GM19043 (cell line): ENCODE results near the gene TCF7L2.

Source experiments
- ATAC-seq: cut with Tn5 transposase; IDR thresholded peaks from one replicate; pipeline ENCODE4 v1.9.1; 2021; ENCODE audit warnings: low read depth; ENCODE audit not compliant: unreplicated experiment

TCF7L2 gene

DNA sequence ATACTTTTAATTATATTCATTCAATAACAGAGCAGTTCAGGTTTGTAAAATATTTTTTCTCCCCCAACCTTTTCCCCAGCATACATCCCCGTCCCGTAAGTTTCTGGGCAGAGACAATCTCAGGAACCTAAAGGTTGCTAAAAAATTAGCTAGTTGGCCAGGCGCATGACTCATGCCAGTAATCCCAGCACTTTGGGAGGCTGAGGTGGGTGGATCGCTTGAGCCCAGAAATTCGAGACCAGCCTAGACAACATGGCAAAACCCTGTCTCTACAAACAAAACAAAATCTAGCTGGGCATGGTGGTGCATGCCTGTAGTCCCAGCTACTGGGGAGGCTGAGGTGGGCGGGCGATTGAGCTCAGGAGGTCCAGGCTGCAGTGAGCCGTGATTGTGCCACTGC lies 40.2 kb downstream of the TCF7L2 start:
- no peak for ATAC-seq

DNA sequence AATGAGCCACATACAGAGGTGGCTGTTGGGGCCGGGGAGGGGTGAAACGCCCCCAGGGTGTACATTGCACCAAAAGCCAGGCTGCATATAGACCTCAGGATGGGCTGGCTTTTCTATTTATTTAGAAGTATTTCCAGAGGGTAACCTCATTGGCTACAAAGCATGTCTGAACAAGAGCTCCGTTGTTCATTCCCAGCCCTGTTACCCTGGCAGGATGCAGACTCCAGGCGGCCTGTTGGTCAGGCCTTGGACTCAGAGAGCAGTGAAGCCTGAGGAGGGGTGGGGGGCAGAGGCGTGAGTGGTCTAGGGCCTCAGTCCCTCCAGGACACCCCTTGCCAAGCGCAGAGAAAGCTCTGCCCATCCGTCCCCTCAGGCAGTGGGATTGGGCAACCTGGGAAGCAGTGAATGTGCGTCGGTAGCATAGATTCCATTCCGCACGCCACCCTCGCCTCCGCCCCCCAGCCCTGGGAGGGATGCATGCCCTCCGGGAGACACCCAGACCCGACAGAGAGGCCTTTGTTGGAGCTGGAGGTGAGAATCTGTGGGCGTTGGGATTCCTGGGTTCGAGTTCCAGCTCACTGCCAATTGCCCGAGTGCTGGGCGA lies 41.9 kb downstream of the TCF7L2 start:
- ATAC-seq = no peak

DNA sequence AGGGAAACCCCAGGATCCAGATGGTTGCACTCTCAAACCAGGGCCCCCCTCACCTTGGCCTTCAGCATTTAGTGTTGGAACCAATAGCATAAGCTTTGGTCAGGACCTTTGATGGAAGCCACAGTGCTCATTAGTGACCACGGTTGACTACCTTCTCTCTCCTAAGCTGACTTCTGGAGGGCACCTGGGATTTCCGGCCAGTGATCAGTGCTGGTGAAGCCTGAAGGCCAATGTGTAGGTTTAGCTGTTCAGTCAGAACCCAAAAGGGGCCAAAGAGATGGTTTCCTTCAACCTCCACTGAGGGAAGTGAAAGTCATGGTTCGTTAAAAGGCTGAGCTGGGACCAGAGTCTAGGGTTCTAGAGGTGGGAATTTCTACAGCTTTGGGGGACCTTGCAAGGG lies 46.4 kb downstream of the TCF7L2 start:
- no peak for ATAC-seq

DNA sequence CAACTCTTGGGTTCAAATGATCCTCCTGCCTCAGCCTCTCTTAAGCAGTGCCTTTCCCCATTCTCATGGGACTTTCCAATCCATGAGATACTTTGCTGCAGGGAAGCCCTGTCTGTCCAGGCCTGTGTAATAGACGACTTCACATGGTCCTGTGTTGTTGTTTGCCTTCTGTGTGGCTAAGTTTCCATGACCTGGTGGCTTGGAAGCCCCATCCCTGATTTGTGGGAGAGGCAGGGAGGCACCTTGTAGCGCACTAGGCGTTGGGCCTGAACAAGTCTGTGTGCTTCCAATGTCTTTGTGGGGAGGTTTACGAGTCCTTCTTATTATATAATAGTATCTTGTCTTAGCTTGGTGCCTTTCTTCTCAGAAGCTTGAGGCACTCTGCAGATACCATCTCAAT lies 49.1 kb downstream of the TCF7L2 start:
- ATAC-seq = no peak

DNA sequence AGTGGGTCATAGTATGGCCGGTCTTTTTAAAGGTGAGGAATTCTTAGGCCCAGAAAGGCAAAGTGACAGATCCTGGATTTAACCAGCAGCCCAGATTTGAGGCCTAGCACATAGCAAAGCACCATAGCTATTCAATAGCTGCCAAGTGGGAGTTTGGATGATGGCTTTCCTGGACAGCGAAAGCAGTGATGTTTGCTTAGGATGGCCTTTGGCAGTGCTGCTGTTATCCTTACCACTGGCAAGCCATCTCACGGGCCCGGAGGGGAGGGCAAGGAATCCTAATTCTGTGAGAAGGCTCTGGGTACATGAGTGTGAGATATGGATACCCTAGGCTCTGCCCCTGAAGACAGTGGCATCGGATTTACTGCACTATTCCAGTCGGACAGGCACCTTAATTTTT lies 50.4 kb downstream of the TCF7L2 start:
- ATAC-seq = no peak

DNA sequence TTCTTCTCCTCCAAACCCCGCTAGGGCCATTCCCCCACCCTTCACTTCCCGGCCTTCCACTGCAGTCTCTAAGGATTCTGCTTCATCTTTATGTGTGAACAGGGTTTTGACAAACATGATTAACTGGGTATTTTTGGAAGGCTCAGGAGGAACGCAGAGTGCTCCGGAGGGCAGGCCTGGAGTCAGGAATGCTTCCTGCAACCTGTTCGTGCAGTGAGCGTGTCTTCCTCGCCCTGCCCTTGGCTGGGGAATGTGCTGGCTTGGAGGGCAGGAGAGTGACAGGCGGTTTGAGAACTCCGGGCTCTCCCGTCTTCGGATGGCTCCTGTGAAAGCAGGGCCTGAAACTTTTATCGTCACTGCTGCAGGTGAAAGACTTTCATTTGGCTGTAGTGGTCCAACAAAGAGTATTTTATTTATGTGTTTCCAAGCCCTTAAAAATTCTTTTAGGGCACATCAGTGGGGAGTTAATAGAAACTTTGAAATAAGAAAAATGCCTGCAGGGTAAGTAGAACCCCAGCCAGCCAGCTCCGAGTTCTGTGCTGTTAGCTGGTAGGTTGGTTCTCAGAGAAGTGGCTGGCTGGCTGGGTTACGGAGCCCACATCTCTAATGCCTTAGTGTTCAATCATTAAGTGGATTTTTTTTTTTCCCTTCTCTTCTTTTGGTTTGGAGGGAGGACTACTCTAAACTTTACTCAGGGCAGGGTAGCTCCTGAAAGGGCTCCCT lies 51.0 kb downstream of the TCF7L2 start:
- ATAC-seq = no peak

DNA sequence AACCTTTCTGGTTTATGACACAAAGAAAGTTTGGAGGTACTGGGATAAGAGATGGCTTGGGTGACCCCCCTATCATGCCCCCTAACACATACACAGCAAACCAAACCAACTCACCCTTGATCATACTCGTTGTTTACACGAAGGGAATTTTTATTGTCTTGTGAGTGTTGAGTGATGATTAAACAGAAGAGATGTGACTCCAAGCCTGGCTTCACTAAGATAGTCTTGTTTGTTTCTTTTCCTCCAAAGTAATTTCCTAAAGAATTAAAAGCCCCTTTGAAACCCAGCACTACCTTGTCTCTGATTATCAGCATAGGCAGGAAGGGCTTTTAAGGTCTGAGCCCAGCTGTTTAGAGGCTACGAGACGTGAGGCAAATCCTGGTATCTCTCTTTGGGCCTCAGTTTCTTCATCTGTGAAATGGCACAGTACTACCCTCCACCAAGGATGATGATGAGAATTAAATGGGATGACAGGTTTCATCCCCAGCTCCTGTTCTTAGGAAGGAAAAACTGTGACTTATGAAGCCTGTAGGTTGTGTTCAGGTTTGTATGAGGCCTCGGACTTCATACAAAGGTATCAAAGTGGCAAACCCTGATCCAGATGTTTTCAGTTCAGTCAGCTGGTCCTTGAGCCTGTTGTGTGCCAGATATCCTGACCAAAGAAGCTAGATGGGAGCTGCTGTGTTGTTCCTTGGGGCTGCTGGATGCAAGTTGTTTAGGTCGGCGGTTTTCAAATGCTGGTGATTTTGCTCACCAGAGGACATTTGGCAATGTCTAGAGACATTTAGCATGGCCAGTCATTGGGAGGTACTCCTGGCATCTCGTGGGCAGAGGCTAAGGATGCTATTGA lies 51.8 kb downstream of the TCF7L2 start:
- ATAC-seq = no peak

DNA sequence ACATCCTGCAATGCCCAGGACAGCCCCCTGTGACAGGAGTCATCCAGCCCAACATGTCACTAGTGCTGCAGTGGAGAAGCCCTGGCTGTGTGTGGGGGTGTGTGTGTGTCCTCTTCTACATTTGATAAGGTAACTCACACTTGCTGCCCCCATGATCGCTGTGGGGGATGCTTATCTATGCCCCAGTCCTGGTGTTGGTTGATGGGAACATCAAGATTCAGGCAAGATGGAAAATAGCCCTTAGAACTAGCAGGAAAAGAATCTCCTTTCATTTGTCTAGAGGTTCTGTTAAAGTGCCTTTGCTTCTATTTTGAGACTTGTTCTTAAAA lies 52.4 kb downstream of the TCF7L2 start:
- no peak for ATAC-seq

DNA sequence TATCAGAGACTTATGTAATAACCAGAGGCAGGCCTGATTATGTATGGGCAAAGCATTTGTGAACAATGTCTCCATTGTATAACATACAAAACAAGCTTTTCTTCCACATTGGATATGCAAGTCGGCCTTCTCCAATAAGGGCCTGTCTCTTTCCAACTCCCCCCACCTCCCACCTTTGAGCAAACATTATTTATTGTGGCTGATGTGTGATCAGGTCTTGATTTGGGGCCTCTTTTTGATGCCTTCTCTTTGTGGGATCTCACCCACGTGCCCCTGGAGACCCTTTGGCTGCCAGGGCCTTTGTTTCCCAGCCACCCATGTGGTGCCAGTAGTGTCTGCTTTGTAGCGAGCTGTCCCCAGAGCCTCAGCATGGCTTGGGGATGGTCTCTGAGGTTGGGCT lies 53.0 kb downstream of the TCF7L2 start:
- no peak for ATAC-seq

DNA sequence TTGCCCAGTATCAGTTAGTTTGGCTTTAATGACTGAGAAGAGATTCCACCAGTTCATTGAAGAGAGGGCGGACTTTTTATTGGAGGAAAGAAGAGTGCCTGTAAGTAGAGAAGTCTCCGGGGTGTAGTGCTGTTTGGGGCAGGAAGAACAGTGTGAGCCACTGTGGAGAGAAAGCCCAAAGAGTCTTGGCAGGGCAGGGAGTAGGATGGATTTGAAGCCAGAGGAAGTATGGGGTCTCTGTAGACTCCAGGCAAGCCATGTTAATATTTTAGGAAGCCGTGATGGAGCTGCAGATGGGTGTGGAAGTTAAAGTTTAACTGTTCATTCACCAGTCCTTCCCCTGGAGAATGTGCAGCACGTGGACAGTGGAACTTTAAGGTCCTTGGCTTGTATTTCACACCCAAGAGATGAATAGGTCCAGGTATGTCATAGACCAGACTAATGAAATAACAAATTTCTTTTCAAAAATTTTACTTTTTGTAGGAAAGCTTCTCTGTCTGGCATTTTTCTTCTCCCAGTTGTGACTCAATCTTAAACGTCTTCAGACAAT lies 54.1 kb downstream of the TCF7L2 start:
- ATAC-seq = no peak

DNA sequence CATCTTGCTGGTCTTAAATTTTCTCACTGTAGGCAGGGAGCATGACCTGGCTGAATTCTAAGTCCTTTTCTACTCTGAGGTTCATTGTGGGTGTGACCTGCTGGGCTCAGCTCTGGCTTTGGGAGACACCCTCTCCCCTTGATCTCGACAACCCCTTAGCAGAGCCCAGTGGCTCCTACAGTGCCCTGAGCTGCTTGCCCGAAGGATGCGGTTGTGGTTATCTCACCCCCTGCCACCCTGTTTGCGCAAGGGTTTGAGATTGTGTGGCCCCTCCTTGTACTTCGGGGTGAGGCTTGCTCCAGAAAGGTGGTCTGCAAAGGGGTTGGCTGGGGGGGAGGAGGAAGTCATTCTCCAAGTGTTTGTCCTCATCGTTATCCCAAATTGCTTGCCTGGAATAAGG lies 55.3 kb downstream of the TCF7L2 start:
- ATAC-seq = no peak

DNA sequence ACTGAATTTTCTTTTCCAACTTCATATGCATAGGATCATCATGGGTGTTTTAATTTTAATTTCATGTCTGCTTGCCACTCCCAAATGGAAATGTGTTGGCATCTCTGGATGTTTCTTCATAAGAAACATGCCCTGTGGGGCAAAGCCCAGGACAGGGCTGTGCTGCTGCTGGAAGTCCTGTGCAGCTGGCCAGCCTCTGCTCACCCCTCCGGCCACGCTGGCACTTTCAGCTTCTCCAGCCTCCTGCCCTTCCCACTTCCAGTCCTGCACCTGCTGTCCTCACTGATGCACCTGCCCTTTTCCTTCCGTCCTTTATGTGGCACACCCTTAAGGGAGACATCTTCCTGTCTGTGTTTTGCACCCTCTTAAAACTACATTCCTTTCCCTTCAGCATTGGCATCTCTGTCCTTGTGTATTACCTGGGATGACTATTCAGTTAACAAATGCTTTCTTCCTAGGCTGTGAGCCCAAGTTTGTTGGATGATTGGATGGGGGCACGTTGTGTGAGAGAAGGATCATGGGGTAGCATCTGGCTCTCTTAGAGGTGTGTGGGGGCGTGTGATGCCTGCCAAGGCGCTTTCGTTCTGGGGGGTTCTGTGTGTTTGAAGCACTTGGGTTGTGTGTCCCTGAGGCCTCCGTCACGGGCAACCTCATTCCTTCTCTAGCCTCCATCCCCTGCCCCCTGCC lies 56.8 kb downstream of the TCF7L2 start:
- ATAC-seq = no peak

DNA sequence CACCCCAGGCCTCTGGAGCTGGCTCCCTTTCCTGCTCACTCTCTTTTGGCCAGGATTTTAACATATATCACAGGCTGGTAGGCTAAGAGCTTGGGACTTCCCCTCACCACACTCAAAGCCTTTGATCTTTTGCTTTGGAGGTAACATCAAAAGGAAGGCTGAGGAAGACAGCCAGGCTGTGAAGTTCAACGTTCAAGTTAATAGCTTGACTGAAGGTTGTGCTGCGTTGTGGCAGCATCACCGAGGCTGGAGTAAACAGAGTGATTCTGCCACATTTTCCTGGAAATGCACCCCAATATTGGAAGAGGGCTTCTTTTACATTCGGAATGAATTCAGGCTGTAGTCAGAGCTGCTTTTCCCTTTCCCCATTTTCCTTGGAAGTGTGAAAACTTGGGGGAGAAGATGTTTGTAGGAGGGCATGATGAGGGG lies 57.3 kb downstream of the TCF7L2 start:
- ATAC-seq = no peak

DNA sequence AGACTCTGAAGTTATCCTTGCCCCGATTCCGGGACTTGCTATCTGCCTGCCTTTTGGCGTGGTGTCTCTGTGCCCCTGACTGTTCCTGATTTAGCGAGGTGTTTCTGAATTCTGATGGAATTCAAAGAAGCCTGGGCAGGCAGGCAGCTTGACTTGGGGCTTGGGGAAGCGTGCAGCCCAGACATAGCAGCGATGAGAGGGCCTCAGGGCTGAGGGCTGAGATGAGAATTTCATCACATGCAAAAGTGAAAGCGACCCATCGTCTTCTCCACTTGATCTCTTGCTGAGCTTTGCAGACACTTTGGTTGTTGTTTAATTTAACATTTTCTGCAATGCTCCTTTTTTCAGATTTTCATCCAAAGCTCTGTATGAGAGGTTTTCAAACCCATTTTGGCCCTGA lies 57.8 kb downstream of the TCF7L2 start:
- ATAC-seq = no peak

DNA sequence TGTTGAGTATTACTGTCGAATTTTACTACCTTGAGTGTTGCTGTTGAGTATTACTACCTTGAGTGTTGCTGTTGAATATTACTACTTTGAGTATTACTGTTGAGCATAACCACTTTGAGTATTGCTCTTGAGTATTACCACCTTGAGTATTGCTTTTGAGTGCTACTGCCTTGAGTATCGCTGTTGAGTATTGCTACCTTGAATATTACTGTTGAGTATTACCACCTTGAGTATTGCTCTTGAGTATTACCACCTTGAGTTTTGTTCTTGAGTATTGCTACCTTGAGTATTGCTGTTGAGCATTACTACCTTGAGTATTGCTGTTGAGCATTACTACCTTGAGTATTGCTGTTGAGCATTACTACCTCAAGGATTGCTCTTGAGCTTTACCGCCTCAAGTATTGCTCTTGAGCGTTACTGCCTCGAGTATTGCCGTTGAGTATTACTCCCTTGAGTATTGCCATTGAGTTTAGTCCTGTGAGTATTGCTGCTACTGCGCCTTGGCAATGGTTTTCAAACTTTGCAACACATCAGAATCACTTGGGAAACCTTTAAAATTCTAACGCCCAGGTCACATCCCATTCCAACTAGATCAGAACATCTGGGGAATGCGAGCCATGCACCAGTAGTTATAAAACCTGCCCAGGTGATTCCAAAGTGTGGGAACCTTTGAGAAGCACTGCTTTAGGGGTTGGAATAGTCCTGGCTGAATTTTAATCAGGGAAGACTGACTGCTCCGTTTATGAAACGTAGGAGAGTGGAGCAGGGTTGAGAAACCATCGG lies 61.7 kb downstream of the TCF7L2 start:
- no peak for ATAC-seq

DNA sequence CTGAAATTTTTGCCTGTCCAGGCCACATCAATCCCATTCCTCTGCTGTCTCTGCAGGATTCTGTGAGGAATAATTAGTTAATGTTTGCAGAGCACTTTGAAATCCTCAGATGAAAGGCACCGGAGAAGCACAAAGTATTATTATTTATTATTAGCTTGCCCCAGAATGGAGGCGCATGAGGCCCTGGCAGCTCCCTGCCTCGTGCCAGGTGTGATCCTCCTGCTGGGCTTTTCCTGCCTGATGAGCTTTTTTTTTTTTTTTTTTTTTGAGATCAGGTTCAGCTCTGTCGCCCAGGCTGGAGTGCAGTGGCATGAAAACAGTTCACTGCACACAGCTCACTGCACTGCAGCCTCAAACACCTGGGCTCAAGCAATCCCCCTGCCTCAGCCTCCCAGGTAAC lies 65.2 kb downstream of the TCF7L2 start:
- no peak for ATAC-seq

DNA sequence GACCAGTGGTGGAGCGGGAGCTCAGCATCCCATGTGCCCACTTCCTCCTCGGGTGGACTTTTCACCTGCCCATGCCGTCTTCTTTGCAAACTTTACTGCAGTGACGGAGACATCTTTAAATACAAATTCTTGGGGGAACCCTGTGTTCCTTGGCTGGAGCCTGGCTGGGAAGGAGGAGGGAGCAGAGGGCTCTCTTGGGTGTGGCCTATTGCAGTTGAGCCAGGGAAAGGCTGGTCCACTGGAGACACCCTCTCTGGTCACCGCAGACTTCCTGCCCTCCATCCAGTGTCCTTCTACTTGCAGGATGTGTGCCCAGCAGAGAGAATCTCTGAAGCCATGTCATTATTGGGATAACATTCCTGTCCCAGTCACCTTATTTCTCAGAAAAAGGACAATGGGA lies 67.3 kb downstream of the TCF7L2 start:
- no peak for ATAC-seq

DNA sequence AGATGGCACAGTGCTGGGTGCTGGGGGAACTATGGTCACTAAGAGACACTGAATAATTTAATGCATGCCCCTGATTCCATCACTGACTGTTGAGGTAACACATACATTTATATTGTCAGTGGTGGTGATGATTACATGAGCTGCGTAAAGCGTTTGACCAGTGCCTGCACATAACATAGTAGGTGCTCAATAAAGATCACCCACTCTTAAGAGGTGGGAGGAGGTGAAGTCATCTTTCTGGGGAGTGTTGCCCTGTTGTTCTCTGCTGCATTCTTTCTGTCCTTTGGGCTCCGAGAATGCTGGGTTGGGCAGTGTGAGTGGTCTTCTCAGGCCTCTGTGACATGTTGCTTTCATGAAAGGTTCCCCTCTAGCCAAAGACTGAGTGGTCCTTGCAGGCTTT lies 68.0 kb downstream of the TCF7L2 start:
- ATAC-seq = no peak

DNA sequence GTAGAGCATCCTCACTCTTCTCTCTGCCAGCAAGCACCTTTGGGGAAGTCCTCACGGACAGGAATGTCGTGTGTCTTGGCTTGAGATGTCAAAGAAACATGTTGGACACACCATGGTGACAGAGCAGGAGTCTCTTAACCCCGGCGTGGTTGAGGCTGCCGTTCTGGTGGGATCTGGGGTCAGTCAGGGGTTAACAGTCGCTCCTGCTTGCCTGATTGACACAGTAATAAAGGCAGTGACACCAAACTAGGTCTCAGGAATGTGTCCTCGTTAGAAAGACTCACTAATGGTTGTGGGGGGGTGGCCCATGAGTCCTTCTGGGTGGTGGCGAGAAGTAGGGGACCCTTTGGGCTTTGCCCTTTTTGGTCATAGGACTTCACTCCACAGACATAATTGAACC lies 69.0 kb downstream of the TCF7L2 start:
- no peak for ATAC-seq
